HEK293 (cell line): ENCODE data around the gene CXorf58.

Experiments used
- HOXD13 ChIP-seq: sonication (generic); formaldehyde crosslinking; IDR thresholded peaks from 2 replicates; pipeline ENCODE4 v1.8.0; 2022; ENCODE audit warnings: missing genetic modification reagents, borderline replicate concordance
- KLF10 ChIP-seq: fragments of 450-650 bp; IDR thresholded peaks from 2 replicates; pipeline ENCODE4 v1.5.1; 2018; ENCODE audit warnings: missing biosample characterization, mild to moderate bottlenecking, missing genetic modification characterization
- SETDB1 ChIP-seq: IDR thresholded peaks from one replicate; pipeline ENCODE4 v1.6.1; 2017; ENCODE audit warnings: mild to moderate bottlenecking, low read length, moderate library complexity, mixed read lengths; ENCODE audit not compliant: insufficient read length
- SP3 ChIP-seq: fragments of 450-650 bp; formaldehyde crosslinking; IDR thresholded peaks from 2 replicates; pipeline ENCODE4 v1.5.1; 2016; ENCODE audit warnings: missing biosample characterization, missing genetic modification characterization
- SP7 ChIP-seq: fragments of 450-650 bp; formaldehyde crosslinking; IDR thresholded peaks from 2 replicates; pipeline ENCODE4 v1.5.1; 2016; ENCODE audit warnings: missing biosample characterization, missing genetic modification characterization
- ZBTB48 ChIP-seq: fragments of 450-650 bp; formaldehyde crosslinking; IDR thresholded peaks from 2 replicates; pipeline ENCODE4 v1.5.1; 2016; ENCODE audit warnings: missing biosample characterization, missing genetic modification characterization
- ZEB2 ChIP-seq: fragments of 450-650 bp; formaldehyde crosslinking; IDR thresholded peaks from 2 replicates; pipeline ENCODE4 v1.5.1; 2016; ENCODE audit warnings: missing biosample characterization, missing genetic modification characterization
- ZFP3 ChIP-seq: fragments of 450-650 bp; formaldehyde crosslinking; IDR thresholded peaks from 2 replicates; pipeline ENCODE4 v1.5.1; 2016; ENCODE audit warnings: low read depth, missing biosample characterization, missing genetic modification characterization
- ZFP69B ChIP-seq: fragments of 450-650 bp; formaldehyde crosslinking; IDR thresholded peaks from 2 replicates; pipeline ENCODE4 v1.5.1; 2016; ENCODE audit warnings: missing biosample characterization, missing genetic modification characterization
- ZNF114 ChIP-seq: fragments of 450-650 bp; formaldehyde crosslinking; IDR thresholded peaks from 2 replicates; pipeline ENCODE4 v1.5.0; 2017; ENCODE audit warnings: missing biosample characterization, missing genetic modification characterization
- ZNF133 ChIP-seq: fragments of 450-650 bp; formaldehyde crosslinking; IDR thresholded peaks from 2 replicates; pipeline ENCODE4 v1.5.1; 2016; ENCODE audit warnings: missing biosample characterization, missing genetic modification characterization
- ZNF174 ChIP-seq: fragments of 450-650 bp; formaldehyde crosslinking; IDR thresholded peaks from 2 replicates; pipeline ENCODE4 v1.5.0; 2017; ENCODE audit warnings: missing biosample characterization, mild to moderate bottlenecking, missing genetic modification characterization
- ZNF223 ChIP-seq: fragments of 450-650 bp; formaldehyde crosslinking; IDR thresholded peaks from 2 replicates; pipeline ENCODE4 v1.5.1; 2016; ENCODE audit warnings: missing biosample characterization, missing genetic modification characterization
- ZNF23 ChIP-seq: fragments of 450-650 bp; formaldehyde crosslinking; IDR thresholded peaks from 2 replicates; pipeline ENCODE4 v1.5.1; 2016; ENCODE audit warnings: missing biosample characterization, missing genetic modification characterization, borderline replicate concordance
- ZNF324 ChIP-seq: fragments of 450-650 bp; formaldehyde crosslinking; IDR thresholded peaks from 2 replicates; pipeline ENCODE4 v1.5.1; 2016; ENCODE audit warnings: missing biosample characterization, missing genetic modification characterization
- ZNF354C ChIP-seq: fragments of 450-650 bp; formaldehyde crosslinking; IDR thresholded peaks from 2 replicates; pipeline ENCODE4 v1.5.1; 2016; ENCODE audit warnings: missing biosample characterization, missing genetic modification characterization, low read depth, borderline replicate concordance
- ZNF423 ChIP-seq: fragments of 450-650 bp; formaldehyde crosslinking; IDR thresholded peaks from 2 replicates; pipeline ENCODE4 v1.5.1; 2016; ENCODE audit warnings: missing biosample characterization, missing genetic modification characterization
- ZNF433 ChIP-seq: fragments of 450-650 bp; formaldehyde crosslinking; IDR thresholded peaks from 2 replicates; pipeline ENCODE4 v1.5.1; 2016; ENCODE audit warnings: missing biosample characterization, missing genetic modification characterization, low read depth
- ZNF473 ChIP-seq: fragments of 450-650 bp; formaldehyde crosslinking; IDR thresholded peaks from 2 replicates; pipeline ENCODE4 v1.5.1; 2017; ENCODE audit warnings: missing biosample characterization, missing genetic modification characterization
- ZNF544 ChIP-seq: fragments of 450-650 bp; formaldehyde crosslinking; IDR thresholded peaks from 2 replicates; pipeline ENCODE4 v1.5.0; 2017; ENCODE audit warnings: missing biosample characterization, missing genetic modification characterization
- ZNF555 ChIP-seq: fragments of 450-650 bp; formaldehyde crosslinking; conservative IDR thresholded peaks from 2 replicates; pipeline ENCODE4 v1.5.1; 2017; ENCODE audit warnings: missing biosample characterization, mild to moderate bottlenecking, missing genetic modification characterization, inconsistent platforms
- ZNF585B ChIP-seq: fragments of 450-650 bp; formaldehyde crosslinking; IDR thresholded peaks from 2 replicates; pipeline ENCODE4 v1.5.1; 2016; ENCODE audit warnings: missing biosample characterization, missing genetic modification characterization
- ZNF610 ChIP-seq: fragments of 450-650 bp; formaldehyde crosslinking; IDR thresholded peaks from 2 replicates; pipeline ENCODE4 v1.5.1; 2016; ENCODE audit warnings: missing biosample characterization, missing genetic modification characterization, borderline replicate concordance
- ZNF654 ChIP-seq: fragments of 450-650 bp; formaldehyde crosslinking; IDR thresholded peaks from 2 replicates; pipeline ENCODE4 v1.5.1; 2016; ENCODE audit warnings: low read depth, missing biosample characterization, missing genetic modification characterization
- ZNF707 ChIP-seq: fragments of 450-650 bp; formaldehyde crosslinking; IDR thresholded peaks from 2 replicates; pipeline ENCODE4 v1.5.1; 2016; ENCODE audit warnings: missing biosample characterization, missing genetic modification characterization
- ZNF768 ChIP-seq: fragments of 450-650 bp; formaldehyde crosslinking; IDR thresholded peaks from 2 replicates; pipeline ENCODE4 v1.5.1; 2018; ENCODE audit warnings: missing biosample characterization, mild to moderate bottlenecking, missing genetic modification characterization
- TF ChIP-seq, protein P1 (sequence below): fragments of 450-650 bp; formaldehyde crosslinking; IDR thresholded peaks from 2 replicates; pipeline ENCODE4 v1.5.1; 2016; ENCODE audit warnings: missing biosample characterization, missing genetic modification characterization
- TF ChIP-seq, protein P2 (sequence below): fragments of 450-650 bp; formaldehyde crosslinking; IDR thresholded peaks from 2 replicates; pipeline ENCODE4 v1.5.1; 2017; ENCODE audit warnings: missing biosample characterization, missing genetic modification characterization
- TF ChIP-seq, protein P3 (sequence below): IDR thresholded peaks from 2 replicates; pipeline ENCODE4 v1.6.1; 2011; ENCODE audit warnings: mild to moderate bottlenecking, low read depth, low read length, borderline replicate concordance
- TF ChIP-seq, protein P4 (sequence below): fragments of 450-650 bp; IDR thresholded peaks from 2 replicates; pipeline ENCODE4 v1.5.1; 2018; ENCODE audit warnings: missing biosample characterization, missing genetic modification characterization
- TF ChIP-seq, protein P5 (sequence below): fragments of 450-650 bp; formaldehyde crosslinking; IDR thresholded peaks from 2 replicates; pipeline ENCODE4 v1.5.1; 2016; ENCODE audit warnings: missing biosample characterization, missing genetic modification characterization
- TF ChIP-seq, protein P6 (sequence below): fragments of 450-650 bp; formaldehyde crosslinking; conservative IDR thresholded peaks from 2 replicates; pipeline ENCODE4 v1.5.1; 2016; ENCODE audit warnings: low read depth, missing biosample characterization, missing genetic modification characterization

The CXorf58 gene

DNA sequence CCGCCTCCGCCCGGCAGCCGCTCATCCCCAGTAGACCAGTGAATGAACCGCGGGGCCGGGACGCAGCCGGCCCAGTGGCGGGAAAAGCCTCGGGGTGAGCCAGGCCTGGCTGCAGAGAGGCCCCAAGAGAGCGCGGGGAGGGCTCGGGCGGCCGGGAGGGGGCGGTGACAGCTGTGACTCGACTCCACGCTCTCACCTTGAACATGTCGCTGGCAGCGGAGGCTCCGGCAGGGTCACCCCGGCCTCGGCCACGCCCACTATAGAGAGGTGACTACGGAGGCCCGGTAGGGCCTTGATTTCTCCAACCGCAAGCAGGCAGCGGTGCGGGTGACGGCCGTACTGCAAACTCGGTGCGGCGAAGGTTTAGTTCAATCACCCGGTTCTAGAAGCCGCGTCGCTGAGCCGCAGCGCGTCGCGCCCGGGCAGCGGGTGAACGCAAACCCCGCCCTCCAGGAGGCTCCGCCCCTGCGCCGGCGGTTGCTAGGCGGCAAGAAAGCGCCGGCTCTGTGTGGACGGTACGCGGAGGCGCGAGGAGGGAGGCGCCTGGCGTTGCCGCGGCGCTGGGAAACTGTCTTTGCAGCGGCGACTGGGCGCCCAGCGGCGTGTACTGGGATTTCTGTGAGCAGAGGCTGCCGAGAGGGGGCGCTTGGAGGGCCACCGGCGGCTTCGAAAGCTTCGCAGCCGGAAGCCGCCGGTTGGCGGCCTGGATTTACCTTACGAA lies at the start of gene CXorf58, which contains the start of gene APOO (continued):
- TF ChIP-seq, protein P1, sequence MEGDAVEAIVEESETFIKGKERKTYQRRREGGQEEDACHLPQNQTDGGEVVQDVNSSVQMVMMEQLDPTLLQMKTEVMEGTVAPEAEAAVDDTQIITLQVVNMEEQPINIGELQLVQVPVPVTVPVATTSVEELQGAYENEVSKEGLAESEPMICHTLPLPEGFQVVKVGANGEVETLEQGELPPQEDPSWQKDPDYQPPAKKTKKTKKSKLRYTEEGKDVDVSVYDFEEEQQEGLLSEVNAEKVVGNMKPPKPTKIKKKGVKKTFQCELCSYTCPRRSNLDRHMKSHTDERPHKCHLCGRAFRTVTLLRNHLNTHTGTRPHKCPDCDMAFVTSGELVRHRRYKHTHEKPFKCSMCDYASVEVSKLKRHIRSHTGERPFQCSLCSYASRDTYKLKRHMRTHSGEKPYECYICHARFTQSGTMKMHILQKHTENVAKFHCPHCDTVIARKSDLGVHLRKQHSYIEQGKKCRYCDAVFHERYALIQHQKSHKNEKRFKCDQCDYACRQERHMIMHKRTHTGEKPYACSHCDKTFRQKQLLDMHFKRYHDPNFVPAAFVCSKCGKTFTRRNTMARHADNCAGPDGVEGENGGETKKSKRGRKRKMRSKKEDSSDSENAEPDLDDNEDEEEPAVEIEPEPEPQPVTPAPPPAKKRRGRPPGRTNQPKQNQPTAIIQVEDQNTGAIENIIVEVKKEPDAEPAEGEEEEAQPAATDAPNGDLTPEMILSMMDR = peak; percentile 89
- TF ChIP-seq SETDB1 (no peak), ZNF555 (no peak), ZBTB48 (no peak), ZNF654 (tag by site-specific recombination) (peak; percentile 24; the same call in 1 of the 2 replicates), ZNF473 (tag by site-specific recombination) (no peak), SP7 (tag by site-specific recombination) (peak; percentile 45; the same call in 1 of the 2 replicates), ZFP69B (tag by site-specific recombination) (peak; percentile 43; the same call in 1 of the 2 replicates), ZNF585B (tag by site-specific recombination) (no peak), HOXD13 (CRISPR knock-in tag) (no peak), ZNF610 (tag by site-specific recombination) (no peak), ZNF324 (tag by site-specific recombination) (no peak; the same call in 1 of the 2 replicates), ZNF544 (tag by site-specific recombination) (no peak), ZNF223 (no peak), ZNF433 (tag by site-specific recombination) (no peak), ZNF114 (no peak), ZNF707 (tag by site-specific recombination) (no peak), ZNF23 (tag by site-specific recombination) (no peak), SP3 (tag by site-specific recombination) (peak; percentile 88), ZNF423 (no peak), KLF10 (tag by site-specific recombination) (peak; percentile 98), ZNF768 (tag by site-specific recombination) (no peak), ZFP3 (tag by site-specific recombination) (no peak), ZEB2 (peak; percentile 97), ZNF174 (tag by site-specific recombination) (no peak), ZNF354C (no peak), ZNF133 (tag by site-specific recombination) (no peak)
- TF ChIP-seq, protein P2, sequence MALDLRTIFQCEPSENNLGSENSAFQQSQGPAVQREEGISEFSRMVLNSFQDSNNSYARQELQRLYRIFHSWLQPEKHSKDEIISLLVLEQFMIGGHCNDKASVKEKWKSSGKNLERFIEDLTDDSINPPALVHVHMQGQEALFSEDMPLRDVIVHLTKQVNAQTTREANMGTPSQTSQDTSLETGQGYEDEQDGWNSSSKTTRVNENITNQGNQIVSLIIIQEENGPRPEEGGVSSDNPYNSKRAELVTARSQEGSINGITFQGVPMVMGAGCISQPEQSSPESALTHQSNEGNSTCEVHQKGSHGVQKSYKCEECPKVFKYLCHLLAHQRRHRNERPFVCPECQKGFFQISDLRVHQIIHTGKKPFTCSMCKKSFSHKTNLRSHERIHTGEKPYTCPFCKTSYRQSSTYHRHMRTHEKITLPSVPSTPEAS = no peak
- TF ChIP-seq, protein P3, sequence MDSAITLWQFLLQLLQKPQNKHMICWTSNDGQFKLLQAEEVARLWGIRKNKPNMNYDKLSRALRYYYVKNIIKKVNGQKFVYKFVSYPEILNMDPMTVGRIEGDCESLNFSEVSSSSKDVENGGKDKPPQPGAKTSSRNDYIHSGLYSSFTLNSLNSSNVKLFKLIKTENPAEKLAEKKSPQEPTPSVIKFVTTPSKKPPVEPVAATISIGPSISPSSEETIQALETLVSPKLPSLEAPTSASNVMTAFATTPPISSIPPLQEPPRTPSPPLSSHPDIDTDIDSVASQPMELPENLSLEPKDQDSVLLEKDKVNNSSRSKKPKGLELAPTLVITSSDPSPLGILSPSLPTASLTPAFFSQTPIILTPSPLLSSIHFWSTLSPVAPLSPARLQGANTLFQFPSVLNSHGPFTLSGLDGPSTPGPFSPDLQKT = no peak
- TF ChIP-seq, protein P4, sequence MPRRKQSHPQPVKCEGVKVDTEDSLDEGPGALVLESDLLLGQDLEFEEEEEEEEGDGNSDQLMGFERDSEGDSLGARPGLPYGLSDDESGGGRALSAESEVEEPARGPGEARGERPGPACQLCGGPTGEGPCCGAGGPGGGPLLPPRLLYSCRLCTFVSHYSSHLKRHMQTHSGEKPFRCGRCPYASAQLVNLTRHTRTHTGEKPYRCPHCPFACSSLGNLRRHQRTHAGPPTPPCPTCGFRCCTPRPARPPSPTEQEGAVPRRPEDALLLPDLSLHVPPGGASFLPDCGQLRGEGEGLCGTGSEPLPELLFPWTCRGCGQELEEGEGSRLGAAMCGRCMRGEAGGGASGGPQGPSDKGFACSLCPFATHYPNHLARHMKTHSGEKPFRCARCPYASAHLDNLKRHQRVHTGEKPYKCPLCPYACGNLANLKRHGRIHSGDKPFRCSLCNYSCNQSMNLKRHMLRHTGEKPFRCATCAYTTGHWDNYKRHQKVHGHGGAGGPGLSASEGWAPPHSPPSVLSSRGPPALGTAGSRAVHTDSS (tag by site-specific recombination) = no peak
- TF ChIP-seq, protein P5, sequence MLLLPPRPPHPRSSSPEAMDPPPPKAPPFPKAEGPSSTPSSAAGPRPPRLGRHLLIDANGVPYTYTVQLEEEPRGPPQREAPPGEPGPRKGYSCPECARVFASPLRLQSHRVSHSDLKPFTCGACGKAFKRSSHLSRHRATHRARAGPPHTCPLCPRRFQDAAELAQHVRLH = no peak
- TF ChIP-seq, protein P6, sequence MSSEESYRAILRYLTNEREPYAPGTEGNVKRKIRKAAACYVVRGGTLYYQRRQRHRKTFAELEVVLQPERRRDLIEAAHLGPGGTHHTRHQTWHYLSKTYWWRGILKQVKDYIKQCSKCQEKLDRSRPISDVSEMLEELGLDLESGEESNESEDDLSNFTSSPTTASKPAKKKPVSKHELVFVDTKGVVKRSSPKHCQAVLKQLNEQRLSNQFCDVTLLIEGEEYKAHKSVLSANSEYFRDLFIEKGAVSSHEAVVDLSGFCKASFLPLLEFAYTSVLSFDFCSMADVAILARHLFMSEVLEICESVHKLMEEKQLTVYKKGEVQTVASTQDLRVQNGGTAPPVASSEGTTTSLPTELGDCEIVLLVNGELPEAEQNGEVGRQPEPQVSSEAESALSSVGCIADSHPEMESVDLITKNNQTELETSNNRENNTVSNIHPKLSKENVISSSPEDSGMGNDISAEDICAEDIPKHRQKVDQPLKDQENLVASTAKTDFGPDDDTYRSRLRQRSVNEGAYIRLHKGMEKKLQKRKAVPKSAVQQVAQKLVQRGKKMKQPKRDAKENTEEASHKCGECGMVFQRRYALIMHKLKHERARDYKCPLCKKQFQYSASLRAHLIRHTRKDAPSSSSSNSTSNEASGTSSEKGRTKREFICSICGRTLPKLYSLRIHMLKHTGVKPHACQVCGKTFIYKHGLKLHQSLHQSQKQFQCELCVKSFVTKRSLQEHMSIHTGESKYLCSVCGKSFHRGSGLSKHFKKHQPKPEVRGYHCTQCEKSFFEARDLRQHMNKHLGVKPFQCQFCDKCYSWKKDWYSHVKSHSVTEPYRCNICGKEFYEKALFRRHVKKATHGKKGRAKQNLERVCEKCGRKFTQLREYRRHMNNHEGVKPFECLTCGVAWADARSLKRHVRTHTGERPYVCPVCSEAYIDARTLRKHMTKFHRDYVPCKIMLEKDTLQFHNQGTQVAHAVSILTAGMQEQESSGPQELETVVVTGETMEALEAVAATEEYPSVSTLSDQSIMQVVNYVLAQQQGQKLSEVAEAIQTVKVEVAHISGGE (tag by site-specific recombination) = peak; percentile 25; the same call in 1 of the 2 replicates
